ENCODE results near the gene PCDHB6. TPM values are rescaled to one million over a fixed set of nuclear protein-coding genes. Genes with fewer than 3 reads are reported as not detected.
"Not testable (repeated sequence)": the region's sequence is repeated elsewhere in the genome, so short reads cannot be mapped to it uniquely, and the experiment has no call there.

The PCDHB6 gene
- total RNA-seq, 1 donor, result 0.72 TPM

DNA sequence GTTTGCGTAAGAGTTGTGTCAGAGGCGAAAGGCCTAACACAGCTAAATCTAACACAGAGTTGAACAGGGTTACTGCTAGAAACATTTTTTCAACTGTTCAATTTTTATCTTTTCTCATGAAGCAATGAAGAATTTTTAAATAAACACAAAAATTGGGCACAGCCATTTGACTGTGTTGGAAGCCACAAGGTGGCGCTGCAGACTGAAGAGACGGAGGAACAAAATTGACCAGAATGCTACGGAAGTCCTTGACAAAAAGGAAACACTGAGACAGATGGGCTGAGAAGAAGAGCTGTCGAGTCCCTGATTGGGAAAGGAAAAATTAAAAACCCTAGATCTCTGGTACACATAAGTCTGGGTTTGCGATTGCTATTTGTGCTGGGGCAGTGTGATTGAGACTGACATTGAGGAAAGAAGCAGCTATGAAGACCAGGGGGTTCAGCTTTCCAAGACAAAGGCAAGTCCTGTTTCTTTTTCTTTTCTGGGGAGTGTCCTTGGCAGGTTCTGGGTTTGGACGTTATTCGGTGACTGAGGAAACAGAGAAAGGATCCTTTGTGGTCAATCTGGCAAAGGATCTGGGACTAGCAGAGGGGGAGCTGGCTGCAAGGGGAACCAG is 37.1 kb downstream of the PCDHB6 start, which contains the start of gene PCDHB9:
TSS of gene PCDHB9 (plus strand) at position 265 of the 616 bp plus-strand sequence. CDS start at position 423, 158 bp downstream.
- H3K4me3 ChIP-seq (ENCODE audit: insufficient read depth, low read length), result peak within 1 kb of the TSS; percentile 48
- no peak within 1 kb of the TSS for H3K27ac ChIP-seq (ENCODE audit: low read depth, low read length)
- TF ChIP-seq, protein P1, sequence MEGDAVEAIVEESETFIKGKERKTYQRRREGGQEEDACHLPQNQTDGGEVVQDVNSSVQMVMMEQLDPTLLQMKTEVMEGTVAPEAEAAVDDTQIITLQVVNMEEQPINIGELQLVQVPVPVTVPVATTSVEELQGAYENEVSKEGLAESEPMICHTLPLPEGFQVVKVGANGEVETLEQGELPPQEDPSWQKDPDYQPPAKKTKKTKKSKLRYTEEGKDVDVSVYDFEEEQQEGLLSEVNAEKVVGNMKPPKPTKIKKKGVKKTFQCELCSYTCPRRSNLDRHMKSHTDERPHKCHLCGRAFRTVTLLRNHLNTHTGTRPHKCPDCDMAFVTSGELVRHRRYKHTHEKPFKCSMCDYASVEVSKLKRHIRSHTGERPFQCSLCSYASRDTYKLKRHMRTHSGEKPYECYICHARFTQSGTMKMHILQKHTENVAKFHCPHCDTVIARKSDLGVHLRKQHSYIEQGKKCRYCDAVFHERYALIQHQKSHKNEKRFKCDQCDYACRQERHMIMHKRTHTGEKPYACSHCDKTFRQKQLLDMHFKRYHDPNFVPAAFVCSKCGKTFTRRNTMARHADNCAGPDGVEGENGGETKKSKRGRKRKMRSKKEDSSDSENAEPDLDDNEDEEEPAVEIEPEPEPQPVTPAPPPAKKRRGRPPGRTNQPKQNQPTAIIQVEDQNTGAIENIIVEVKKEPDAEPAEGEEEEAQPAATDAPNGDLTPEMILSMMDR (IDR thresholded peaks at IDR 0.05; ENCODE audit: extremely low read depth, low read depth, low read length), result peak; percentile 60
- H3K4me2 ChIP-seq (ENCODE audit: insufficient read depth, low read length), result peak within 1 kb of the TSS; percentile 56
- no peaks in the 10 kb centered on the region for H3K27me3 ChIP-seq (ENCODE audit: insufficient read depth, low read length)
- no peaks in the 10 kb centered on the region for H3K79me2 ChIP-seq (ENCODE audit: insufficient read depth, low read length)
- H3K36me3 ChIP-seq (ENCODE audit: insufficient read depth, low read length), result no peaks in the 10 kb centered on the region
- no peak for DNase-seq (ENCODE audit: insufficient read length, low spot score, missing footprints)
- no peaks in the 10 kb centered on the region for H4K20me1 ChIP-seq (ENCODE audit: insufficient read depth, low read length)
- peak within 1 kb of the TSS; percentile 57 for H2AFZ ChIP-seq (ENCODE audit: low read length)
- H3K9me3 ChIP-seq (ENCODE audit: low read depth, low read length), result no peaks in the 10 kb centered on the region
- no peaks in the 10 kb centered on the region for H3K4me1 ChIP-seq (ENCODE audit: insufficient read depth, low read length)

DNA sequence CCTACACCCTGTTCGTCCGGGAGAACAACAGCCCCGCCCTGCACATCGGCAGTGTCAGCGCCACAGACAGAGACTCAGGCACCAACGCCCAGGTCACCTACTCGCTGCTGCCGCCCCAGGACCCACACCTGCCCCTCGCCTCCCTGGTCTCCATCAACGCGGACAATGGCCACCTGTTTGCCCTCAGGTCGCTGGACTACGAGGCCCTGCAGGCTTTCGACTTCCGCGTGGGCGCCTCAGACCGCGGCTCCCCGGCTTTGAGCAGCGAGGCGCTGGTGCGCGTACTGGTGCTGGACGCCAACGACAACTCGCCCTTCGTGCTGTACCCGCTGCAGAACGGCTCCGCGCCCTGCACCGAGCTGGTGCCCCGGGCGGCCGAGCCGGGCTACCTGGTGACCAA is 38.8 kb downstream of the PCDHB6 start:
- not testable (repeated sequence) for H3K79me2 ChIP-seq (ENCODE audit: insufficient read depth, low read length); H3K27ac ChIP-seq (ENCODE audit: low read depth, low read length); H3K4me1 ChIP-seq (ENCODE audit: insufficient read depth, low read length); H3K4me2 ChIP-seq (ENCODE audit: insufficient read depth, low read length); H4K20me1 ChIP-seq (ENCODE audit: insufficient read depth, low read length); H3K9me3 ChIP-seq (ENCODE audit: low read depth, low read length); H2AFZ ChIP-seq (ENCODE audit: low read length); DNase-seq (ENCODE audit: insufficient read length, low spot score, missing footprints); H3K4me3 ChIP-seq (ENCODE audit: insufficient read depth, low read length); H3K27me3 ChIP-seq (ENCODE audit: insufficient read depth, low read length); H3K36me3 ChIP-seq (ENCODE audit: insufficient read depth, low read length)

- not testable (repeated sequence) for H2AFZ ChIP-seq (ENCODE audit: low read length); H3K27ac ChIP-seq (ENCODE audit: low read depth, low read length); H3K9me3 ChIP-seq (ENCODE audit: low read depth, low read length); H3K36me3 ChIP-seq (ENCODE audit: insufficient read depth, low read length); DNase-seq (ENCODE audit: insufficient read length, low spot score, missing footprints); H3K27me3 ChIP-seq (ENCODE audit: insufficient read depth, low read length); H3K4me1 ChIP-seq (ENCODE audit: insufficient read depth, low read length); H4K20me1 ChIP-seq (ENCODE audit: insufficient read depth, low read length); H3K4me2 ChIP-seq (ENCODE audit: insufficient read depth, low read length); H3K79me2 ChIP-seq (ENCODE audit: insufficient read depth, low read length); H3K4me3 ChIP-seq (ENCODE audit: insufficient read depth, low read length)
Measured at GRCh38 chr5:141189131-141189530, 39.3 kb downstream of the PCDHB6 start.

DNA sequence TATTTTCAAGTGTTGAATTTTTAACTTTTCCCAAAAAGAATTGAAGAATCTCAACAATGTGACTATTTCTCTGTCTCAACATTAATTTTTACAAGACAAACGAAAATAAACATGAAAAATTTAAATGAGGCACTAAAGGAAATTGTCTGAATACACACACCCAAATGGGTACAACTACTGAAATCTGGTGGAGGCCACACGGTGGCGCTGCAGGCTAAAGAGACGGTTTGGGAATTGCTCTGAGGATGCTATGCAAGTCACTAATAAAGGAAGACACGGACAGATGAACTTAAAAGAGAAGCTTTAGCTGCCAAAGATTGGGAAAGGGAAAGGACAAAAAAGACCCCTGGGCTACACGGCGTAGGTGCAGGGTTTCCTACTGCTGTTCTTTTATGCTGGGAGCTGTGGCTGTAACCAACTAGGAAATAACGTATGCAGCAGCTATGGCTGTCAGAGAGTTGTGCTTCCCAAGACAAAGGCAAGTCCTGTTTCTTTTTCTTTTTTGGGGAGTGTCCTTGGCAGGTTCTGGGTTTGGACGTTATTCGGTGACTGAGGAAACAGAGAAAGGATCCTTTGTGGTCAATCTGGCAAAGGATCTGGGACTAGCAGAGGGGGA is 42.4 kb downstream of the PCDHB6 start, which contains the start of gene PCDHB10:
TSS of gene PCDHB10 (plus strand) at position 244 of the 616 bp plus-strand sequence. CDS start at position 444, 200 bp downstream.
- Histone ChIP-seq H3K9me3 (ENCODE audit: low read depth, low read length) (no peaks in the 10 kb centered on the region), H3K79me2 (ENCODE audit: insufficient read depth, low read length) (no peaks in the 10 kb centered on the region), H2AFZ (ENCODE audit: low read length) (peak within 1 kb of the TSS; percentile 80), H3K27ac (ENCODE audit: low read depth, low read length) (no peak within 1 kb of the TSS), H4K20me1 (ENCODE audit: insufficient read depth, low read length) (no peaks in the 10 kb centered on the region), H3K36me3 (ENCODE audit: insufficient read depth, low read length) (no peaks in the 10 kb centered on the region), H3K4me2 (ENCODE audit: insufficient read depth, low read length) (no peak within 1 kb of the TSS), H3K4me1 (ENCODE audit: insufficient read depth, low read length) (no peaks in the 10 kb centered on the region), H3K27me3 (ENCODE audit: insufficient read depth, low read length) (no peaks in the 10 kb centered on the region), H3K4me3 (ENCODE audit: insufficient read depth, low read length) (no peak within 1 kb of the TSS)
- TF ChIP-seq, protein P1 (IDR thresholded peaks at IDR 0.05; ENCODE audit: extremely low read depth, low read depth, low read length), result peak; percentile 56
- peak; percentile 88 for DNase-seq (ENCODE audit: insufficient read length, low spot score, missing footprints)

DNA sequence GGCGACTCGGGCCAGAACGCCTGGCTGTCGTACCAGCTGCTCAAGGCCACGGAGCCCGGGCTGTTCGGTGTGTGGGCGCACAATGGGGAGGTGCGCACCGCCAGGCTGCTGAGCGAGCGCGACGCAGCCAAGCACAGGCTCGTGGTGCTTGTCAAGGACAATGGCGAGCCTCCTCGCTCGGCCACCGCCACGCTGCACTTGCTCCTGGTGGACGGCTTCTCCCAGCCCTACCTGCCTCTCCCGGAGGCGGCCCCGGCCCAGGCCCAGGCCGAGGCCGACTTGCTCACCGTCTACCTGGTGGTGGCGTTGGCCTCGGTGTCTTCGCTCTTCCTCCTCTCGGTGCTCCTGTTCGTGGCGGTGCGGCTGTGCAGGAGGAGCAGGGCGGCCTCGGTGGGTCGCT is 44.5 kb downstream of the PCDHB6 start:
- not testable (repeated sequence) for H3K27me3 ChIP-seq (ENCODE audit: insufficient read depth, low read length); H3K79me2 ChIP-seq (ENCODE audit: insufficient read depth, low read length); DNase-seq (ENCODE audit: insufficient read length, low spot score, missing footprints); H3K4me3 ChIP-seq (ENCODE audit: insufficient read depth, low read length); H3K4me1 ChIP-seq (ENCODE audit: insufficient read depth, low read length); H3K4me2 ChIP-seq (ENCODE audit: insufficient read depth, low read length); H2AFZ ChIP-seq (ENCODE audit: low read length); H3K36me3 ChIP-seq (ENCODE audit: insufficient read depth, low read length); H3K27ac ChIP-seq (ENCODE audit: low read depth, low read length); H3K9me3 ChIP-seq (ENCODE audit: low read depth, low read length); H4K20me1 ChIP-seq (ENCODE audit: insufficient read depth, low read length)
